ENCODE data around the gene ISG20L2. TPM values are rescaled to one million over a fixed set of nuclear protein-coding genes. Genes with fewer than 3 reads are reported as not detected.

ISG20L2 gene
- total and polyA plus RNA-seq, 4 experiments from 2014 or later: 11.4 to 53.1 (median 33.6) TPM

DNA sequence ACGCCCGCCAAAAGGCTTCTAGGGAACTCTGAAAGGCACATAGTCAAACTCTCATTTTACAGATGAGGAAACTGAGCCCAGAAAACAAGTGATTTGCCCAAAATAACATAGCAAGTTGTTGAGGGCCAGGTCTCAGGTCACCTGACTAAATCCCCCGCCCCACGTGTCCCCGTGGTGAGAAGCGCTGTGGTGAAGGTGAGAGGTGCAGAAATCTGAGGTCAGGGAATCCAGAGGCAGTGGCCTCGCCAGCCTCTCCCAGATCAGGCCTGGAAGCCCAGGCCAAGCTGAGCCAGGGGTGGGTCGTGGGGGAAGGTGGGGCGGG lies 17.8 kb upstream of the ISG20L2 start:
- no peaks in the 10 kb centered on the region for H3K9me3 ChIP-seq (ENCODE audit: control insufficient read depth in 1 of 2, low read length in 2 of 2)
- H3K27me3 ChIP-seq (ENCODE audit: insufficient read depth, low read length): no peaks in the 10 kb centered on the region
- CTCF ChIA-PET (ENCODE audit: partially characterized antibody): interaction anchor here (0.7 to 2.0 kb wide), 4 partner anchors 19 to 217 kb away, joined by 3 to 10 read pairs (median 4); partner anchors contain the start of genes CRABP2, ISG20L2 and METTL25B
- Mint-ChIP-seq H3K4me3 (peak overlapping the region; percentile 66 to 98 (median 82)), H3K9me3 (peaks cover 0 to 1% (median 0%) of the 10 kb centered on the region in 8 donors), H3K36me3 (peaks cover 12 to 43% of the 10 kb centered on the region in 2 donors), H3K4me1 (peaks cover 47 to 70% (median 55%) of the 10 kb centered on the region in 4 donors), H3K27ac (peak overlapping the region; percentile 84 to 95 (median 93)), H3K27me3 (no peaks in the 10 kb centered on the region)
- DNase-seq: peak in 1 of 5 donors; percentile 49
- peaks cover 53% of the 10 kb centered on the region for H3K4me1 ChIP-seq (ENCODE audit: insufficient read depth, low read length)
- peak overlapping the region; percentile 65 for H3K27ac ChIP-seq (ENCODE audit: low read depth, low read length)
- POLR2A ChIA-PET (ENCODE audit: partially characterized antibody): interaction anchor here (2.9 to 3.2 kb wide), 2 partner anchors 18 to 21 kb away, joined by 27 to 28 read pairs; partner anchors contain the start of genes ISG20L2, METTL25B and PRCC
- intact Hi-C loops (cut with micrococcal nuclease): no loop called here
- peaks cover 25% of the 10 kb centered on the region for H3K36me3 ChIP-seq (ENCODE audit: insufficient read depth, low read length)
- H3K4me3 ChIP-seq (ENCODE audit: low read length in 2 of 2): peak overlapping the region in 1 of 2 donors; percentile 11

DNA sequence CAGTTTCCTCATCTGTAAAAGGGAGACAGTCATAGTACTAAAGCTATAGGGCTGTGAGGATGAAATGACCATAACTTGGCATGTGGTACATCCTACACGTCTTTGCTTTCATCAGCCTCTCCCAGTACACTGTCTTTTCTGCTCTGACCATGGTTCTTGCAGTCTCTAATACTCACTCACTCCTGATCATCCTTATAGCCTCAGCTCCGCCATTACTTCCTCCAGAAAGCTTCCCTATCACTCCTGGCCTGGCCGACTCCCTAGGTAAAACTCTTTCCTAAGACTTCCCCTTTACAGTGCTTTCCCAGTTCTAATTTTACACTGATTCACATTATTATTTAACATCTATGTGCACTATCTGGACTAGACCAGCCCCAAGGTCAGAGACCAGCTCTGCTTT lies 17.3 kb upstream of the ISG20L2 start:
- Mint-ChIP-seq H3K9me3 (peaks cover 0 to 2% (median 0%) of the 10 kb centered on the region in 8 donors), H3K27me3 (no peaks in the 10 kb centered on the region), H3K36me3 (peaks cover 14 to 48% of the 10 kb centered on the region in 2 donors), H3K4me1 (peaks cover 49 to 74% (median 59%) of the 10 kb centered on the region in 4 donors), H3K4me3 (peak overlapping the region in 3 of 8 donors; percentile 11 to 83 (median 66)), H3K27ac (peak overlapping the region; percentile 62 to 94 (median 88))
- H3K4me3 ChIP-seq (ENCODE audit: low read length in 2 of 2): no peak overlapping the region
- H3K4me1 ChIP-seq (ENCODE audit: insufficient read depth, low read length): peaks cover 54% of the 10 kb centered on the region
- H3K27me3 ChIP-seq (ENCODE audit: insufficient read depth, low read length): no peaks in the 10 kb centered on the region
- intact Hi-C loops (cut with micrococcal nuclease): no loop called here
- no peaks in the 10 kb centered on the region for H3K9me3 ChIP-seq (ENCODE audit: control insufficient read depth in 1 of 2, low read length in 2 of 2)
- ChIA-PET POLR2A (ENCODE audit: partially characterized antibody) (interaction anchor here (0.8 to 3.2 kb wide), 3 partner anchors 18 to 35 kb away, joined by 3 to 28 read pairs (median 27); partner anchors contain the start of genes ISG20L2, METTL25B and PRCC), CTCF (ENCODE audit: partially characterized antibody) (interaction anchor here (0.7 to 2.0 kb wide), 4 partner anchors 19 to 217 kb away, joined by 3 to 10 read pairs (median 4); partner anchors contain the start of genes CRABP2, ISG20L2 and METTL25B)
- H3K27ac ChIP-seq (ENCODE audit: low read depth, low read length): peak overlapping the region; percentile 65
- H3K36me3 ChIP-seq (ENCODE audit: insufficient read depth, low read length): peaks cover 25% of the 10 kb centered on the region
- DNase-seq: no peak

- Mint-ChIP-seq H3K9me3 (peaks cover 0 to 2% (median 0%) of the 10 kb centered on the region in 8 donors), H3K4me1 (peaks cover 48 to 76% (median 61%) of the 10 kb centered on the region in 4 donors), H3K4me3 (peak overlapping the region in 2 of 8 donors; percentile 10 to 15), H3K36me3 (peaks cover 14 to 43% of the 10 kb centered on the region in 2 donors), H3K27ac (peak overlapping the region in 6 of 7 donors; percentile 47 to 94 (median 84)), H3K27me3 (no peaks in the 10 kb centered on the region)
- Histone ChIP-seq H3K4me3 (ENCODE audit: low read length in 2 of 2) (no peak overlapping the region), H3K4me1 (ENCODE audit: insufficient read depth, low read length) (peaks cover 60% of the 10 kb centered on the region), H3K36me3 (ENCODE audit: insufficient read depth, low read length) (peaks cover 25% of the 10 kb centered on the region), H3K27me3 (ENCODE audit: insufficient read depth, low read length) (no peaks in the 10 kb centered on the region), H3K9me3 (ENCODE audit: control insufficient read depth in 1 of 2, low read length in 2 of 2) (no peaks in the 10 kb centered on the region), H3K27ac (ENCODE audit: low read depth, low read length) (no peak overlapping the region)
- POLR2A ChIA-PET (ENCODE audit: partially characterized antibody): interaction anchor here (0.7 to 6.7 kb wide), 3 partner anchors 16 to 36 kb away, joined by 3 to 126 read pairs (median 3); partner anchors contain the start of genes ISG20L2 and METTL25B
- DNase-seq: no peak
- intact Hi-C loops (cut with micrococcal nuclease): loop anchor here (5.0 kb wide), 1 partner anchor 72 kb away; the partner anchor contains the start of gene SH2D2A
- CTCF ChIA-PET (ENCODE audit: partially characterized antibody): interaction anchor here (1.7 to 2.0 kb wide), 2 partner anchors 18 to 56 kb away, joined by 4 to 10 read pairs; partner anchors contain the start of genes ISG20L2 and METTL25B
Observed at GRCh38 chr1:156744786-156745419, 16.3 kb upstream of the ISG20L2 start.

DNA sequence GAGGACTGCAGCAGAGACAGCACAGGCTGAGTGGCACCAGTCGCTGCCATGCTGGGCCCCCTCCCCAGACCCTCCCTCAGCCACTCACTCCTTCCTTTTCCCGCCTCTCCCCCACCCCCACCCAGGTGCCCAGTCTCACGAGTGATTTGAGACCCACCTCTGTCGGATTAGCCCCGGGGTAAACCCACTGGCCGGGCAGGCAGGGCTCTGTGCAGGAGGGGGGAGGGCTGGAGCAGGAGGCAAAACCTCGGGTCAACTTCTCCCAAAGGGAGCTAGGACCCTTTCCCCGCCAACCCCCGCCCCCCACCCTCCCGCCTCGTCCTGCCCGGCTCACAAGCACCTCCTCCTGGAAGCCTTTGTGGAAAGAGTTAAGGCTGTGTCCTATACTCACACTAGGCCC lies 15.8 kb upstream of the ISG20L2 start:
- no peaks in the 10 kb centered on the region for H3K27me3 Mint-ChIP-seq
- intact Hi-C loops (cut with micrococcal nuclease): loop anchor here (5.0 kb wide), 1 partner anchor 73 kb away; the partner anchor contains the start of gene SH2D2A
- ChIA-PET POLR2A (ENCODE audit: partially characterized antibody) (interaction anchor here (0.7 to 6.7 kb wide), 2 partner anchors 16 to 22 kb away, joined by 3 to 126 read pairs; partner anchors contain the start of genes ISG20L2 and METTL25B), CTCF (ENCODE audit: partially characterized antibody) (no interaction called here)
- Histone ChIP-seq H3K27me3 (ENCODE audit: insufficient read depth, low read length) (no peaks in the 10 kb centered on the region), H3K4me1 (ENCODE audit: insufficient read depth, low read length) (peaks cover 58% of the 10 kb centered on the region), H3K4me3 (ENCODE audit: low read length in 2 of 2) (no peak overlapping the region), H3K9me3 (ENCODE audit: control insufficient read depth in 1 of 2, low read length in 2 of 2) (no peaks in the 10 kb centered on the region), H3K27ac (ENCODE audit: low read depth, low read length) (no peak overlapping the region), H3K36me3 (ENCODE audit: insufficient read depth, low read length) (peaks cover 25% of the 10 kb centered on the region)
- DNase-seq: no peak
- peaks cover 43 to 71% (median 56%) of the 10 kb centered on the region in 4 donors for H3K4me1 Mint-ChIP-seq
- H3K4me3 Mint-ChIP-seq: no peak overlapping the region
- H3K36me3 Mint-ChIP-seq: peaks cover 14 to 43% of the 10 kb centered on the region in 2 donors
- H3K9me3 Mint-ChIP-seq: peaks cover 0 to 2% (median 0%) of the 10 kb centered on the region in 8 donors
- peak overlapping the region in 5 of 7 donors; percentile 10 to 94 (median 65) for H3K27ac Mint-ChIP-seq

GRCh38 chr1:156743367-156744302 lies 15.1 kb upstream of the ISG20L2 start:
- no peaks in the 10 kb centered on the region for H3K27me3 Mint-ChIP-seq
- H3K4me1 Mint-ChIP-seq: peaks cover 38 to 71% (median 54%) of the 10 kb centered on the region in 4 donors
- peaks cover 0 to 2% (median 0%) of the 10 kb centered on the region in 8 donors for H3K9me3 Mint-ChIP-seq
- Histone ChIP-seq H3K4me3 (ENCODE audit: low read length in 2 of 2) (no peak overlapping the region), H3K27me3 (ENCODE audit: insufficient read depth, low read length) (no peaks in the 10 kb centered on the region), H3K27ac (ENCODE audit: low read depth, low read length) (no peak overlapping the region), H3K4me1 (ENCODE audit: insufficient read depth, low read length) (peaks cover 51% of the 10 kb centered on the region), H3K9me3 (ENCODE audit: control insufficient read depth in 1 of 2, low read length in 2 of 2) (no peaks in the 10 kb centered on the region), H3K36me3 (ENCODE audit: insufficient read depth, low read length) (peaks cover 25% of the 10 kb centered on the region)
- ChIA-PET POLR2A (ENCODE audit: partially characterized antibody) (interaction anchor here (3.5 to 6.7 kb wide), 3 partner anchors 8 to 23 kb away, joined by 103 to 158 read pairs (median 126); partner anchors contain the start of genes HDGF, ISG20L2, METTL25B and PRCC), CTCF (ENCODE audit: partially characterized antibody) (no interaction called here)
- no peak for DNase-seq
- intact Hi-C loops (cut with micrococcal nuclease): loop anchor here (5.0 kb wide), 1 partner anchor 74 kb away; the partner anchor contains the start of gene SH2D2A
- peak overlapping the region in 6 of 7 donors; percentile 7 to 76 (median 36) for H3K27ac Mint-ChIP-seq
- H3K36me3 Mint-ChIP-seq: peaks cover 14 to 43% of the 10 kb centered on the region in 2 donors
- no peak overlapping the region for H3K4me3 Mint-ChIP-seq

- Mint-ChIP-seq H3K4me1 (peaks cover 29 to 64% (median 46%) of the 10 kb centered on the region in 4 donors), H3K9me3 (peaks cover 0 to 2% (median 0%) of the 10 kb centered on the region in 8 donors), H3K27ac (peak overlapping the region in 5 of 7 donors; percentile 31 to 99 (median 68)), H3K36me3 (peaks cover 14 to 45% of the 10 kb centered on the region in 2 donors), H3K4me3 (no peak overlapping the region), H3K27me3 (no peaks in the 10 kb centered on the region)
- Histone ChIP-seq H3K27me3 (ENCODE audit: insufficient read depth, low read length) (no peaks in the 10 kb centered on the region), H3K27ac (ENCODE audit: low read depth, low read length) (no peak overlapping the region), H3K4me1 (ENCODE audit: insufficient read depth, low read length) (peaks cover 42% of the 10 kb centered on the region), H3K36me3 (ENCODE audit: insufficient read depth, low read length) (peaks cover 25% of the 10 kb centered on the region), H3K4me3 (ENCODE audit: low read length in 2 of 2) (no peak overlapping the region), H3K9me3 (ENCODE audit: control insufficient read depth in 1 of 2, low read length in 2 of 2) (no peaks in the 10 kb centered on the region)
- CTCF ChIA-PET (ENCODE audit: partially characterized antibody): interaction anchor here (1.2 to 2.6 kb wide), 2 partner anchors 9 to 24 kb away, joined by 4 to 15 read pairs; partner anchors contain the start of genes HDGF and PRCC
- no peak for DNase-seq
- POLR2A ChIA-PET (ENCODE audit: partially characterized antibody): interaction anchor here (3.5 to 6.7 kb wide), 3 partner anchors 9 to 24 kb away, joined by 103 to 158 read pairs (median 126); partner anchors contain the start of genes HDGF, ISG20L2, METTL25B and PRCC
- intact Hi-C loops (cut with micrococcal nuclease): loop anchor here (5.0 kb wide), 1 partner anchor 74 kb away; the partner anchor contains the start of gene SH2D2A
Observed at GRCh38 chr1:156742801-156743200, 14.2 kb upstream of the ISG20L2 start.
